Suprapubic skin (tissue), 4 donors: ENCODE measurements around the gene C4B.
"Not testable (repeated sequence)": the region's sequence is repeated elsewhere in the genome, so short reads cannot be mapped to it uniquely, and the experiment has no call there.

Experiments used
- CTCF ChIP-seq, 2 donors: fragments of 200-600 bp in 1 of 2; fragments of 450-650 bp in 1 of 2; sonication (generic) in 1 of 2; IDR thresholded peaks; one replicate each; pipeline ENCODE4 v1.5.1; 2016 to 2019; ENCODE audit warnings: antibody characterized with exemption in 2 of 2, mild to moderate bottlenecking in 1 of 2, moderate library complexity in 1 of 2
- EP300 ChIP-seq: sonication (generic); formaldehyde crosslinking; IDR thresholded peaks from one replicate; pipeline ENCODE4 v1.6.1; 2017; ENCODE audit warnings: antibody characterized with exemption
- POLR2A ChIP-seq, 2 donors: fragments of 450-650 bp; IDR thresholded peaks; one replicate each; pipeline ENCODE4 v1.6.1; 2017; ENCODE audit warnings: antibody characterized with exemption in 2 of 2, mild to moderate bottlenecking in 2 of 2, moderate library complexity in 2 of 2
- POLR2AphosphoS5 ChIP-seq, 3 donors: sonication (generic); formaldehyde crosslinking; IDR thresholded peaks; one replicate each; pipeline ENCODE4 v1.6.1; 2017; ENCODE audit warnings: antibody characterized with exemption in 3 of 3

- TF ChIP-seq CTCF (IDR thresholded peaks at IDR 0.05); EP300; POLR2A (IDR thresholded peaks at IDR 0.05); POLR2AphosphoS5 (IDR thresholded peaks at IDR 0.05): not testable (repeated sequence)
Observed at GRCh38 chr6:32012941-32013617, 1.5 kb upstream of the C4B start.
